K562 (cell line): ENCODE results near the gene ZNF80. TPM values are rescaled to one million over a fixed set of nuclear protein-coding genes. Genes with fewer than 3 reads are reported as not detected.

ENCODE experiments used
- ATAC-seq: fragments of 200-7000 bp; cut with Tn5 transposase; 3 replicates; pipeline ENCODE4 v1.9.1; 2020; ENCODE audit warnings: moderate library complexity
- BruUV-seq: library from RNA; stranded (reverse); fragments of 400-500 nt; replicated peaks from 2 replicates; lab custom pipeline; 2021; lab: Mats Ljungman, UMichigan
- CTCF ChIA-PET: fragments of 300-600 bp; formaldehyde crosslinking; extraction: SDS; loops from one replicate; lab custom pipeline; 2021; ENCODE audit warnings: low intra/inter-chr PET ratio; lab: Yijun Ruan, JAX
- POLR2A ChIA-PET: fragments of 300-600, 350-650 bp; sonication (Branson Sonifier 250); formaldehyde crosslinking; extraction: SDS; loops from one replicate; lab custom pipeline; 2021; ENCODE audit warnings: antibody characterized with exemption, inconsistent platforms; lab: Yijun Ruan, JAX
- DNase-seq, 4 experiments: peaks; one replicate each; pipeline versions ENCODE4 v3.0.0 to v3.0.0-alpha.2; 2011 to 2018; ENCODE audit warnings: low spot score in 3 of 4, mixed read lengths in 3 of 4; ENCODE audit errors: extremely low read depth in 1 of 4
- FAIRE-seq: peaks from 2 replicates; lab custom pipeline; 2011; peaks lifted over from hg19 to GRCh38; lab: Jason Lieb, UNC
- H2AFZ ChIP-seq: 2 replicates; pipeline ENCODE4 v1.6.0; 2011; ENCODE audit warnings: low read depth, low read length, control low read depth, inconsistent platforms
- H3K27ac ChIP-seq: fragments of 200-600 bp; 3 replicates; pipeline ENCODE4 v1.8.0; 2011; ENCODE audit warnings: low read depth, mild to moderate bottlenecking, control low read depth, inconsistent platforms, low read length, moderate library complexity, mixed read lengths; ENCODE audit errors: extremely low read depth
- H3K27me3 ChIP-seq, 2 experiments: fragments of 300-600 bp in 1 of 2; 2 replicates in 1 of 2; 3 replicates in 1 of 2; pipeline versions ENCODE4 v1.6.0 to v1.8.0; 2011; ENCODE audit warnings: inconsistent platforms in 2 of 2, low read length in 2 of 2, mild to moderate bottlenecking in 1 of 2, mixed read lengths in 1 of 2, moderate library complexity in 1 of 2; ENCODE audit not compliant: control insufficient read depth in 2 of 2, insufficient read depth in 2 of 2
- H3K36me3 ChIP-seq: fragments of 300-600 bp; 3 replicates; pipeline ENCODE4 v1.8.0; 2011; ENCODE audit warnings: mild to moderate bottlenecking, low read length, inconsistent platforms; ENCODE audit not compliant: control insufficient read depth, insufficient read depth
- H3K4me1 ChIP-seq, 2 experiments: fragments of 200-600 bp in 1 of 2; replicated peaks in 1 of 2; 2 replicates in 1 of 2; 3 replicates in 1 of 2; pipeline versions ENCODE4 v1.5.1 to v1.8.0; 2011; ENCODE audit warnings: inconsistent platforms in 2 of 2, low read length in 2 of 2, mild to moderate bottlenecking in 1 of 2, mixed read lengths in 1 of 2, moderate library complexity in 1 of 2; ENCODE audit not compliant: control insufficient read depth in 2 of 2, insufficient read depth in 2 of 2
- H3K4me2 ChIP-seq: 2 replicates; pipeline ENCODE4 v1.6.1; 2011; ENCODE audit warnings: low read length, control low read depth, inconsistent platforms, mixed read lengths; ENCODE audit not compliant: insufficient read depth
- H3K4me3 ChIP-seq: fragments of 200-600 bp; sonication (generic), shearing (Covaris generic); 2 replicates; pipeline ENCODE4 v1.5.1; 2016; ENCODE audit warnings: control low read depth, inconsistent platforms
- H3K79me2 ChIP-seq: fragments of 200-600 bp; 3 replicates; pipeline ENCODE4 v1.8.0; 2011; ENCODE audit warnings: low read length, inconsistent platforms; ENCODE audit not compliant: control insufficient read depth, insufficient read depth
- H3K9ac ChIP-seq, 2 experiments: 2 replicates each; pipeline versions ENCODE4 v1.6.0 to v1.6.1; 2011; ENCODE audit warnings: low read depth in 2 of 2, low read length in 2 of 2, control low read depth in 1 of 2, inconsistent platforms in 1 of 2, mild to moderate bottlenecking in 1 of 2, mixed read lengths in 1 of 2; ENCODE audit not compliant: insufficient read depth in 1 of 2
- H3K9me1 ChIP-seq: one replicate; pipeline ENCODE4 v1.6.0; 2011; ENCODE audit warnings: inconsistent platforms, mild to moderate bottlenecking, low read length, moderate library complexity; ENCODE audit not compliant: control insufficient read depth, insufficient read depth
- H3K9me3 ChIP-seq: replicated peaks from 2 replicates; pipeline ENCODE4 v1.5.1; 2011; ENCODE audit warnings: low read depth, low read length, inconsistent platforms; ENCODE audit not compliant: control insufficient read depth, insufficient read depth
- H4K20me1 ChIP-seq: replicated peaks from 2 replicates; pipeline ENCODE4 v1.6.1; 2011; ENCODE audit warnings: low read length, inconsistent platforms, mixed read lengths; ENCODE audit not compliant: control insufficient read depth, insufficient read depth
- EP300 ChIP-seq: IDR thresholded peaks from 2 replicates; pipeline ENCODE4 v1.6.1; 2012; ENCODE audit warnings: low read length, improper control_type of control experiment
- HCFC1 ChIP-seq: IDR thresholded peaks from 2 replicates; pipeline ENCODE4 v1.6.1; 2012; ENCODE audit warnings: low read depth, low read length, improper control_type of control experiment
- SP2 ChIP-seq: IDR thresholded peaks from 2 replicates; pipeline ENCODE4 v1.6.1; 2011; ENCODE audit warnings: mild to moderate bottlenecking, low read depth, low read length, moderate library complexity; ENCODE audit not compliant: poor library complexity, severe bottlenecking; ENCODE audit errors: extremely low read depth
- SPI1 ChIP-seq: IDR thresholded peaks from 2 replicates; pipeline ENCODE4 v1.6.1; 2011; ENCODE audit warnings: low read depth, low read length, control low read depth, borderline replicate concordance
- TRIM24 ChIP-seq, 2 experiments: fragments of 450-650 bp; IDR thresholded peaks; 2 replicates each; pipeline ENCODE4 v1.6.1; 2016
- YY1 ChIP-seq, 3 experiments: IDR thresholded peaks; 2 replicates each; pipeline ENCODE4 v1.6.1; 2011; ENCODE audit warnings: low read length in 2 of 3, mild to moderate bottlenecking in 2 of 3, moderate library complexity in 2 of 3, borderline replicate concordance in 1 of 3, control low read depth in 1 of 3, low read depth in 1 of 3; ENCODE audit not compliant: insufficient read depth in 3 of 3, insufficient replicate concordance in 2 of 3, control insufficient read depth in 1 of 3, insufficient read length in 1 of 3; ENCODE audit errors: extremely low read depth in 1 of 3
- WGBS: fragments of 100-300 bp; shearing (Covaris generic); methylation state at CpG from one replicate; pipeline ENCODE4 v1.1.6; 2016; ENCODE audit warnings: low coverage, mixed read lengths; ENCODE audit not compliant: insufficient coverage; ENCODE audit errors: missing lambda C conversion rate; 5-methylcytosine and 5-hydroxymethylcytosine counted together
- in situ Hi-C: fragments of 300-500 bp; cut with MboI; formaldehyde crosslinking; loops from 4 replicates; pipeline ENCODE4 v1.15.0; 2018; ENCODE audit warnings: inconsistent platforms, mixed read lengths
- intact Hi-C: fragments of 100-400 bp; cut with micrococcal nuclease; formaldehyde crosslinking; loops from 2 replicates; pipeline ENCODE4 v1.14.2; 2022
- polyA plus RNA-seq, 8 experiments: library from polyadenylated mRNA; depleted of rRNA in 4 of 8; stranded (reverse) in 5 of 8; unstranded in 3 of 8; fragments of >200 nt; fragmentation: Nextera tagmentation in 2 of 8; fragmentation: Illumina TruSeq in 1 of 8; extraction: Ambion mirVana in 2 of 8; extraction: Trizol in 1 of 8; gene quantifications; 2 replicates each; pipeline versions ENCODE4 v1.2.1 to v1.2.3, GENCODE V29; 2011 to 2014; ENCODE audit warnings: inconsistent platforms in 1 of 8, missing spikeins in 1 of 8
- total RNA-seq, 7 experiments: library from RNA; depleted of rRNA in 6 of 7; stranded (reverse); fragments of >200 nt in 6 of 7; fragmentation: Illumina TruSeq in 2 of 7; extraction: Trizol in 2 of 7; gene quantifications; 2 replicates each; pipeline versions ENCODE4 v1.2.1 to v1.2.3, GENCODE V29; 2011 to 2021; ENCODE audit warnings: low replicate concordance in 1 of 7
- TF ChIP-seq, protein P1 (sequence below): fragments of 200-600 bp; sonication (generic); IDR thresholded peaks from one replicate; pipeline ENCODE4 v1.6.1; 2012; ENCODE audit warnings: mild to moderate bottlenecking, low read depth, low read length, inconsistent platforms
- TF ChIP-seq, protein P2 (sequence below): IDR thresholded peaks from 2 replicates; pipeline ENCODE4 v1.6.1; 2011; ENCODE audit warnings: borderline replicate concordance, low read depth, mild to moderate bottlenecking, moderate library complexity, low read length; ENCODE audit not compliant: insufficient read depth, poor library complexity, severe bottlenecking

Gene ZNF80
- total and polyA plus RNA-seq, 9 of the 15 experiments (the other 6 are each of a cell fraction or from before 2014, with no cell fraction given) = 0.01 to 0.07 (median 0.04) TPM; not detected in 3

DNA sequence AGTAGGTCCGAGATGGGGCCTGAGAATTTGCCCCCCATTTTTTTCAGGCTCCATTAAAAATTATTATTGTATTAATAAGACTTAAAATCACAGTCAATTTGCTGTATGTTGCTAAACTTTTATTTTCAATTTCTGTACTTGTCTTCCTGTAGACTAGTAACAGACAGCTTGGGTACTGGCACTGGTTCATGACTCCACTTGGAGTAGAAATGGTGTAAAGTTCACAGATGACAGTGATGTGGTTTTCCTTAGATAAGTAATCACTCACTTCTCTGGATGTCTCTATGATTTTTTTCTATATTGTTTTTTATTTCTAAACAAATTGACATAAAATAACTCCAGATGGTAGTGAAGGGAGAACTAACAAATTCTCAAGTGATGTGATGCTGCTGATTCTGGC is 15.6 kb upstream of the ZNF80 start:
- ChIA-PET POLR2A (no interaction called here), CTCF (no interaction called here)
- no peaks in the 10 kb centered on the region for H4K20me1 ChIP-seq
- no peaks in the 10 kb centered on the region for H3K9me1 ChIP-seq
- in situ Hi-C loops = no loop called here
- no peak overlapping the region for H3K9ac ChIP-seq
- H3K9me3 ChIP-seq = no peaks in the 10 kb centered on the region
- no peaks in the 10 kb centered on the region for H3K4me1 ChIP-seq
- no peak overlapping the region for H3K4me2 ChIP-seq
- intact Hi-C loops = no loop called here
- no peaks in the 10 kb centered on the region for H3K27me3 ChIP-seq
- no peak for ATAC-seq
- no peaks in the 10 kb centered on the region for H3K36me3 ChIP-seq
- no peak for FAIRE-seq
- no peak for DNase-seq
- no peaks in the 10 kb centered on the region for H3K79me2 ChIP-seq
- 0% methylated on average over 1 of the region's 1 CpG for WGBS
- BruUV-seq = no TSS peak
- no peak overlapping the region for H3K4me3 ChIP-seq
- H3K27ac ChIP-seq = no peak overlapping the region
- no peak overlapping the region for H2AFZ ChIP-seq
- TF ChIP-seq, protein P1, sequence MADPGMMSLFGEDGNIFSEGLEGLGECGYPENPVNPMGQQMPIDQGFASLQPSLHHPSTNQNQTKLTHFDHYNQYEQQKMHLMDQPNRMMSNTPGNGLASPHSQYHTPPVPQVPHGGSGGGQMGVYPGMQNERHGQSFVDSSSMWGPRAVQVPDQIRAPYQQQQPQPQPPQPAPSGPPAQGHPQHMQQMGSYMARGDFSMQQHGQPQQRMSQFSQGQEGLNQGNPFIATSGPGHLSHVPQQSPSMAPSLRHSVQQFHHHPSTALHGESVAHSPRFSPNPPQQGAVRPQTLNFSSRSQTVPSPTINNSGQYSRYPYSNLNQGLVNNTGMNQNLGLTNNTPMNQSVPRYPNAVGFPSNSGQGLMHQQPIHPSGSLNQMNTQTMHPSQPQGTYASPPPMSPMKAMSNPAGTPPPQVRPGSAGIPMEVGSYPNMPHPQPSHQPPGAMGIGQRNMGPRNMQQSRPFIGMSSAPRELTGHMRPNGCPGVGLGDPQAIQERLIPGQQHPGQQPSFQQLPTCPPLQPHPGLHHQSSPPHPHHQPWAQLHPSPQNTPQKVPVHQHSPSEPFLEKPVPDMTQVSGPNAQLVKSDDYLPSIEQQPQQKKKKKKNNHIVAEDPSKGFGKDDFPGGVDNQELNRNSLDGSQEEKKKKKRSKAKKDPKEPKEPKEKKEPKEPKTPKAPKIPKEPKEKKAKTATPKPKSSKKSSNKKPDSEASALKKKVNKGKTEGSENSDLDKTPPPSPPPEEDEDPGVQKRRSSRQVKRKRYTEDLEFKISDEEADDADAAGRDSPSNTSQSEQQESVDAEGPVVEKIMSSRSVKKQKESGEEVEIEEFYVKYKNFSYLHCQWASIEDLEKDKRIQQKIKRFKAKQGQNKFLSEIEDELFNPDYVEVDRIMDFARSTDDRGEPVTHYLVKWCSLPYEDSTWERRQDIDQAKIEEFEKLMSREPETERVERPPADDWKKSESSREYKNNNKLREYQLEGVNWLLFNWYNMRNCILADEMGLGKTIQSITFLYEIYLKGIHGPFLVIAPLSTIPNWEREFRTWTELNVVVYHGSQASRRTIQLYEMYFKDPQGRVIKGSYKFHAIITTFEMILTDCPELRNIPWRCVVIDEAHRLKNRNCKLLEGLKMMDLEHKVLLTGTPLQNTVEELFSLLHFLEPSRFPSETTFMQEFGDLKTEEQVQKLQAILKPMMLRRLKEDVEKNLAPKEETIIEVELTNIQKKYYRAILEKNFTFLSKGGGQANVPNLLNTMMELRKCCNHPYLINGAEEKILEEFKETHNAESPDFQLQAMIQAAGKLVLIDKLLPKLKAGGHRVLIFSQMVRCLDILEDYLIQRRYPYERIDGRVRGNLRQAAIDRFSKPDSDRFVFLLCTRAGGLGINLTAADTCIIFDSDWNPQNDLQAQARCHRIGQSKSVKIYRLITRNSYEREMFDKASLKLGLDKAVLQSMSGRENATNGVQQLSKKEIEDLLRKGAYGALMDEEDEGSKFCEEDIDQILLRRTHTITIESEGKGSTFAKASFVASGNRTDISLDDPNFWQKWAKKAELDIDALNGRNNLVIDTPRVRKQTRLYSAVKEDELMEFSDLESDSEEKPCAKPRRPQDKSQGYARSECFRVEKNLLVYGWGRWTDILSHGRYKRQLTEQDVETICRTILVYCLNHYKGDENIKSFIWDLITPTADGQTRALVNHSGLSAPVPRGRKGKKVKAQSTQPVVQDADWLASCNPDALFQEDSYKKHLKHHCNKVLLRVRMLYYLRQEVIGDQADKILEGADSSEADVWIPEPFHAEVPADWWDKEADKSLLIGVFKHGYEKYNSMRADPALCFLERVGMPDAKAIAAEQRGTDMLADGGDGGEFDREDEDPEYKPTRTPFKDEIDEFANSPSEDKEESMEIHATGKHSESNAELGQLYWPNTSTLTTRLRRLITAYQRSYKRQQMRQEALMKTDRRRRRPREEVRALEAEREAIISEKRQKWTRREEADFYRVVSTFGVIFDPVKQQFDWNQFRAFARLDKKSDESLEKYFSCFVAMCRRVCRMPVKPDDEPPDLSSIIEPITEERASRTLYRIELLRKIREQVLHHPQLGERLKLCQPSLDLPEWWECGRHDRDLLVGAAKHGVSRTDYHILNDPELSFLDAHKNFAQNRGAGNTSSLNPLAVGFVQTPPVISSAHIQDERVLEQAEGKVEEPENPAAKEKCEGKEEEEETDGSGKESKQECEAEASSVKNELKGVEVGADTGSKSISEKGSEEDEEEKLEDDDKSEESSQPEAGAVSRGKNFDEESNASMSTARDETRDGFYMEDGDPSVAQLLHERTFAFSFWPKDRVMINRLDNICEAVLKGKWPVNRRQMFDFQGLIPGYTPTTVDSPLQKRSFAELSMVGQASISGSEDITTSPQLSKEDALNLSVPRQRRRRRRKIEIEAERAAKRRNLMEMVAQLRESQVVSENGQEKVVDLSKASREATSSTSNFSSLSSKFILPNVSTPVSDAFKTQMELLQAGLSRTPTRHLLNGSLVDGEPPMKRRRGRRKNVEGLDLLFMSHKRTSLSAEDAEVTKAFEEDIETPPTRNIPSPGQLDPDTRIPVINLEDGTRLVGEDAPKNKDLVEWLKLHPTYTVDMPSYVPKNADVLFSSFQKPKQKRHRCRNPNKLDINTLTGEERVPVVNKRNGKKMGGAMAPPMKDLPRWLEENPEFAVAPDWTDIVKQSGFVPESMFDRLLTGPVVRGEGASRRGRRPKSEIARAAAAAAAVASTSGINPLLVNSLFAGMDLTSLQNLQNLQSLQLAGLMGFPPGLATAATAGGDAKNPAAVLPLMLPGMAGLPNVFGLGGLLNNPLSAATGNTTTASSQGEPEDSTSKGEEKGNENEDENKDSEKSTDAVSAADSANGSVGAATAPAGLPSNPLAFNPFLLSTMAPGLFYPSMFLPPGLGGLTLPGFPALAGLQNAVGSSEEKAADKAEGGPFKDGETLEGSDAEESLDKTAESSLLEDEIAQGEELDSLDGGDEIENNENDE = no peak
- TF ChIP-seq EP300 = no peak
- no peak for TF ChIP-seq SP2
- TF ChIP-seq, protein P2, sequence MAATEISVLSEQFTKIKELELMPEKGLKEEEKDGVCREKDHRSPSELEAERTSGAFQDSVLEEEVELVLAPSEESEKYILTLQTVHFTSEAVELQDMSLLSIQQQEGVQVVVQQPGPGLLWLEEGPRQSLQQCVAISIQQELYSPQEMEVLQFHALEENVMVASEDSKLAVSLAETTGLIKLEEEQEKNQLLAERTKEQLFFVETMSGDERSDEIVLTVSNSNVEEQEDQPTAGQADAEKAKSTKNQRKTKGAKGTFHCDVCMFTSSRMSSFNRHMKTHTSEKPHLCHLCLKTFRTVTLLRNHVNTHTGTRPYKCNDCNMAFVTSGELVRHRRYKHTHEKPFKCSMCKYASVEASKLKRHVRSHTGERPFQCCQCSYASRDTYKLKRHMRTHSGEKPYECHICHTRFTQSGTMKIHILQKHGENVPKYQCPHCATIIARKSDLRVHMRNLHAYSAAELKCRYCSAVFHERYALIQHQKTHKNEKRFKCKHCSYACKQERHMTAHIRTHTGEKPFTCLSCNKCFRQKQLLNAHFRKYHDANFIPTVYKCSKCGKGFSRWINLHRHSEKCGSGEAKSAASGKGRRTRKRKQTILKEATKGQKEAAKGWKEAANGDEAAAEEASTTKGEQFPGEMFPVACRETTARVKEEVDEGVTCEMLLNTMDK = no peak
- no peak for TF ChIP-seq YY1 (IDR thresholded peaks at IDR 0.05; ENCODE audit: borderline replicate concordance in 1 of 3, control insufficient read depth in 1 of 3, extremely low read depth in 1 of 3, insufficient read depth in 3 of 3, insufficient read length in 1 of 3, insufficient replicate concordance in 2 of 3, low read depth in 1 of 3, low read length in 2 of 3)
- no peak for TF ChIP-seq HCFC1
- no peak for TF ChIP-seq SPI1
- no peak for TF ChIP-seq TRIM24 (IDR thresholded peaks at IDR 0.05)
